Endothelial cell of umbilical vein (primary cell): ENCODE data around the gene YWHAQ. TPM values are rescaled to one million over a fixed set of nuclear protein-coding genes. Genes with fewer than 3 reads are reported as not detected.

Experiments used
- BruUV-seq: library from RNA; stranded (reverse); fragments of 400-500 nt; replicated peaks from 2 replicates; lab custom pipeline; 2021; lab: Mats Ljungman, UMichigan
- CTCF ChIA-PET: fragments of 300-600, 350-600 bp; sonication (Branson Sonifier 250); formaldehyde crosslinking; loops from one replicate; lab custom pipeline; 2021; ENCODE audit warnings: antibody characterized with exemption, inconsistent platforms; lab: Charles Lee
- POLR2A ChIA-PET: fragments of 300-600, 350-600 bp; sonication (Branson Sonifier 250); formaldehyde crosslinking; loops from one replicate; lab custom pipeline; 2021; ENCODE audit warnings: antibody characterized with exemption, inconsistent platforms; lab: Charles Lee
- DNase-seq: peaks from one replicate; pipeline ENCODE4 v3.0.0-alpha.2; 2011; ENCODE audit warnings: low read depth, low spot score
- FAIRE-seq: peaks from 2 replicates; lab custom pipeline; 2011; peaks lifted over from hg19 to GRCh38; lab: Jason Lieb, UNC
- H2AFZ ChIP-seq: 2 replicates; pipeline ENCODE4 v1.6.0; 2012; ENCODE audit warnings: low read depth, low read length, control low read depth, inconsistent platforms
- H3K27ac ChIP-seq: 2 replicates; pipeline ENCODE4 v1.5.1; 2011; ENCODE audit warnings: low read depth, mild to moderate bottlenecking, control low read depth, low read length, moderate library complexity; ENCODE audit not compliant: insufficient read depth
- H3K27me3 ChIP-seq, 2 experiments: 2 replicates each; pipeline versions ENCODE4 v1.6.0 to v1.6.1; 2011; ENCODE audit warnings: low read length in 2 of 2, mixed read lengths in 1 of 2; ENCODE audit not compliant: control insufficient read depth in 2 of 2, insufficient read depth in 2 of 2
- H3K36me3 ChIP-seq, 2 experiments: 2 replicates in 1 of 2; 3 replicates in 1 of 2; pipeline ENCODE4 v1.5.1; 2011; ENCODE audit warnings: low read length in 2 of 2, mild to moderate bottlenecking in 1 of 2, moderate library complexity in 1 of 2; ENCODE audit not compliant: control insufficient read depth in 2 of 2, insufficient read depth in 2 of 2; ENCODE audit errors: extremely low read depth in 1 of 2
- H3K4me1 ChIP-seq: 3 replicates; pipeline ENCODE4 v1.5.1; 2011; ENCODE audit warnings: mild to moderate bottlenecking, low read length; ENCODE audit not compliant: control insufficient read depth, insufficient read depth; ENCODE audit errors: extremely low read depth
- H3K4me2 ChIP-seq: 2 replicates; pipeline ENCODE4 v1.6.1; 2011; ENCODE audit warnings: low read length, control low read depth, mixed read lengths; ENCODE audit not compliant: insufficient read depth
- H3K4me3 ChIP-seq, 3 experiments: fragments of 200-600 bp in 1 of 3; sonication (generic), shearing (Covaris generic) in 1 of 3; replicated peaks in 1 of 3; 2 replicates each; pipeline ENCODE4 v1.5.1; 2011 to 2016; ENCODE audit warnings: control low read depth in 3 of 3, low read length in 3 of 3, mild to moderate bottlenecking in 2 of 3, inconsistent platforms in 1 of 3, low read depth in 1 of 3, moderate library complexity in 1 of 3; ENCODE audit not compliant: insufficient read depth in 1 of 3
- H3K79me2 ChIP-seq: 2 replicates; pipeline ENCODE4 v1.6.0; 2012; ENCODE audit warnings: low read length, inconsistent platforms; ENCODE audit not compliant: control insufficient read depth, insufficient read depth
- H3K9ac ChIP-seq: replicated peaks from 2 replicates; pipeline ENCODE3; 2011; ENCODE audit warnings: low read length, control low read depth; ENCODE audit not compliant: insufficient read depth; ENCODE audit errors: extremely low read depth
- H3K9me1 ChIP-seq: replicated peaks from 3 replicates; pipeline ENCODE4 v1.6.0; 2011; ENCODE audit warnings: mild to moderate bottlenecking, low read length; ENCODE audit not compliant: control insufficient read depth, insufficient read depth; ENCODE audit errors: extremely low read depth
- H3K9me3 ChIP-seq: replicated peaks from 2 replicates; pipeline ENCODE4 v1.5.1; 2012; ENCODE audit warnings: low read length, inconsistent platforms; ENCODE audit not compliant: control insufficient read depth, insufficient read depth
- H4K20me1 ChIP-seq: replicated peaks from 2 replicates; pipeline ENCODE3; 2011; ENCODE audit warnings: mild to moderate bottlenecking, low read length; ENCODE audit not compliant: control insufficient read depth, insufficient read depth; ENCODE audit errors: extremely low read depth
- EZH2 ChIP-seq: IDR thresholded peaks from 2 replicates; pipeline ENCODE4 v1.6.1; 2012; ENCODE audit warnings: borderline replicate concordance, low read depth, mild to moderate bottlenecking, moderate library complexity, low read length, inconsistent platforms; ENCODE audit not compliant: severe bottlenecking
- FOS ChIP-seq: IDR thresholded peaks from 2 replicates; pipeline ENCODE4 v1.6.1; 2011; ENCODE audit warnings: mild to moderate bottlenecking, low read length, moderate library complexity, borderline replicate concordance; ENCODE audit not compliant: insufficient read depth
- GATA2 ChIP-seq: IDR thresholded peaks from 2 replicates; pipeline ENCODE4 v1.7.0; 2011; ENCODE audit warnings: low read depth, mild to moderate bottlenecking, moderate library complexity, mixed read lengths, low read length; ENCODE audit not compliant: insufficient read length, insufficient read depth
- JUN ChIP-seq: IDR thresholded peaks from 2 replicates; pipeline ENCODE4 v1.6.1; 2011; ENCODE audit warnings: borderline replicate concordance, low read depth; ENCODE audit not compliant: insufficient read length, insufficient read depth
- MYC ChIP-seq: IDR thresholded peaks from one replicate; pipeline ENCODE4 v1.6.1; 2011; ENCODE audit warnings: mild to moderate bottlenecking, low read depth, low read length
- POLR2A ChIP-seq: IDR thresholded peaks from 2 replicates; pipeline ENCODE4 v1.6.1; 2012; ENCODE audit warnings: low read depth, mild to moderate bottlenecking, control low read depth, low read length
- POLR2AphosphoS5 ChIP-seq: IDR thresholded peaks from 2 replicates; pipeline ENCODE4 v1.6.1; 2012; ENCODE audit warnings: low read depth, mild to moderate bottlenecking, control low read depth, low read length, moderate library complexity; ENCODE audit not compliant: insufficient read depth
- dilution Hi-C: fragments of 300-500 bp; cut with MboI; formaldehyde crosslinking; loops from one replicate; pipeline ENCODE4 v1.15.0; 2019; ENCODE audit warnings: low sequenced_read_pairs; ENCODE audit not compliant: extremely low pct_ligation_motif_present
- intact Hi-C: fragments of 100-400 bp; cut with micrococcal nuclease; formaldehyde crosslinking; loops from one replicate; pipeline ENCODE4 v1.10.0; 2022
- polyA plus RNA-seq, 4 experiments: library from polyadenylated mRNA; depleted of rRNA in 3 of 4; stranded (reverse) in 3 of 4; unstranded in 1 of 4; fragments of >200 nt; gene quantifications; 2 replicates each; pipeline versions ENCODE4 v1.2.1 to v1.2.3, GENCODE V29; 2011 to 2012; ENCODE audit warnings: missing spikeins in 1 of 4
- total RNA-seq: library from RNA; stranded (reverse); gene quantifications from 2 replicates; pipeline ENCODE4 v1.2.3, GENCODE V29; 2021
- TF ChIP-seq, protein P1 (sequence below), 2 donors: IDR thresholded peaks; 1 replicate in 1 of 2; 2 replicates in 1 of 2; pipeline ENCODE4 v1.5.1; 2011; ENCODE audit warnings: low read length in 2 of 2, mild to moderate bottlenecking in 2 of 2, moderate library complexity in 2 of 2, control low read depth in 1 of 2, inconsistent platforms in 1 of 2, low read depth in 1 of 2; ENCODE audit not compliant: insufficient read depth in 1 of 2; ENCODE audit errors: extremely low read depth in 1 of 2
- TF ChIP-seq, protein P2 (sequence below): IDR thresholded peaks from 2 replicates; pipeline ENCODE4 v1.6.1; 2011; ENCODE audit not compliant: insufficient read depth, insufficient read length

Gene YWHAQ
- total and polyA plus RNA-seq, 2 donors (not counting 3 experiments of a cell fraction or from before 2014, with no cell fraction given): 217 to 456 TPM

DNA sequence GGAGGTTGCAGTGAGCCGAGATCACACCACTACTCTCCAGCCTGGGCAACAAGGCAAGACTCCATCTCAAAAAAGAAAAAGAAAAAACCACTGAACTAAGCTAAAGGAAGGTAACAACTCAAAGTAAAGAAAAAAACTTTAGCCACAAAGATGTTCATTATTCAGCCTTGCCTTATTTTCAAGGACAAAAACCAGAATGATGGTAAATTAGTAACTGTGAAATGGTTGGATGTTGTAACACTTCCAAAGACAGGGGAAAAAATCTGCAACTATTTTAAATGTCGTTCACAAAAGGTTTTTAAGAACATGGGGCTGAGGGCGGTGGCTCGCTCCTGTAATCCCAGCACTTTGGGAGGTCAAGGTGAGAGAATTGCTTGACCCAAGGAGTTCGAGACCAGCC, 85.3 kb downstream of the YWHAQ start:
- dilution Hi-C loops (no loop called here), intact Hi-C loops (no loop called here)
- H3K9me3 ChIP-seq: no peaks in the 10 kb centered on the region
- ChIA-PET POLR2A (interaction anchor here (0.7 kb wide), 1 partner anchor 595 kb away, joined by 4 read pairs; no protein-coding TSS in a partner anchor), CTCF (no interaction called here)
- DNase-seq: no peak
- FAIRE-seq: no peak
- no peak overlapping the region for H3K9ac ChIP-seq
- H3K79me2 ChIP-seq: peaks cover 75% of the 10 kb centered on the region
- no peak overlapping the region for H3K4me3 ChIP-seq
- no peaks in the 10 kb centered on the region for H3K36me3 ChIP-seq
- TF ChIP-seq EZH2 (no peak), GATA2 (no peak), MYC (no peak), POLR2AphosphoS5 (no peak), JUN (no peak), FOS (no peak), POLR2A (no peak)
- TF ChIP-seq, protein P1, sequence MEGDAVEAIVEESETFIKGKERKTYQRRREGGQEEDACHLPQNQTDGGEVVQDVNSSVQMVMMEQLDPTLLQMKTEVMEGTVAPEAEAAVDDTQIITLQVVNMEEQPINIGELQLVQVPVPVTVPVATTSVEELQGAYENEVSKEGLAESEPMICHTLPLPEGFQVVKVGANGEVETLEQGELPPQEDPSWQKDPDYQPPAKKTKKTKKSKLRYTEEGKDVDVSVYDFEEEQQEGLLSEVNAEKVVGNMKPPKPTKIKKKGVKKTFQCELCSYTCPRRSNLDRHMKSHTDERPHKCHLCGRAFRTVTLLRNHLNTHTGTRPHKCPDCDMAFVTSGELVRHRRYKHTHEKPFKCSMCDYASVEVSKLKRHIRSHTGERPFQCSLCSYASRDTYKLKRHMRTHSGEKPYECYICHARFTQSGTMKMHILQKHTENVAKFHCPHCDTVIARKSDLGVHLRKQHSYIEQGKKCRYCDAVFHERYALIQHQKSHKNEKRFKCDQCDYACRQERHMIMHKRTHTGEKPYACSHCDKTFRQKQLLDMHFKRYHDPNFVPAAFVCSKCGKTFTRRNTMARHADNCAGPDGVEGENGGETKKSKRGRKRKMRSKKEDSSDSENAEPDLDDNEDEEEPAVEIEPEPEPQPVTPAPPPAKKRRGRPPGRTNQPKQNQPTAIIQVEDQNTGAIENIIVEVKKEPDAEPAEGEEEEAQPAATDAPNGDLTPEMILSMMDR (IDR thresholded peaks at IDR 0.05; ENCODE audit: extremely low read depth in 1 of 2, insufficient read depth in 1 of 2, low read depth in 1 of 2, low read length in 2 of 2): no peak
- TF ChIP-seq, protein P2, sequence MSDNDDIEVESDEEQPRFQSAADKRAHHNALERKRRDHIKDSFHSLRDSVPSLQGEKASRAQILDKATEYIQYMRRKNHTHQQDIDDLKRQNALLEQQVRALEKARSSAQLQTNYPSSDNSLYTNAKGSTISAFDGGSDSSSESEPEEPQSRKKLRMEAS: no peak
- no peak overlapping the region for H3K27ac ChIP-seq
- BruUV-seq: no TSS peak
- H3K4me1 ChIP-seq: peaks cover 15% of the 10 kb centered on the region
- H3K4me2 ChIP-seq: no peak overlapping the region
- no peak overlapping the region for H2AFZ ChIP-seq
- peaks cover 4% of the 10 kb centered on the region for H3K9me1 ChIP-seq
- H4K20me1 ChIP-seq: no peaks in the 10 kb centered on the region
- H3K27me3 ChIP-seq: no peaks in the 10 kb centered on the region
